Esophagus muscularis mucosa (tissue), 3 donors: ENCODE data around the gene NBPF12.
"Not testable (repeated sequence)": the region's sequence is repeated elsewhere in the genome, so short reads cannot be mapped to it uniquely, and the experiment has no call there.

Source experiments
- CTCF ChIP-seq, 3 experiments: fragments of 200-600 bp in 2 of 3; fragments of 450-650 bp in 1 of 3; sonication (generic) in 2 of 3; IDR thresholded peaks; one replicate each; pipeline ENCODE4 v1.5.1; 2017 to 2019; ENCODE audit warnings: antibody characterized with exemption in 3 of 3, mild to moderate bottlenecking in 2 of 3, moderate library complexity in 1 of 3
- POLR2A ChIP-seq: fragments of 450-650 bp; IDR thresholded peaks from one replicate; pipeline ENCODE4 v1.6.1; 2017; ENCODE audit warnings: antibody characterized with exemption, moderate library complexity, mild to moderate bottlenecking, low read depth
- POLR2AphosphoS5 ChIP-seq, 2 donors: sonication (generic); formaldehyde crosslinking; IDR thresholded peaks; one replicate each; pipeline ENCODE4 v1.6.1; 2017; ENCODE audit warnings: antibody characterized with exemption in 2 of 2

GRCh38 chr1:146891355-146891754, 46.8 kb upstream of the NBPF12 start:
- not testable (repeated sequence) for TF ChIP-seq POLR2A; CTCF (IDR thresholded peaks at IDR 0.05); POLR2AphosphoS5 (IDR thresholded peaks at IDR 0.05)
